HEK293 (cell line): ENCODE results near the gene DEFB128.
A peak's percentile ranks its signal among the peaks of the same experiment; 100 is the strongest.

Source experiments
- CTCF ChIA-PET: fragments of 350-600 bp; formaldehyde crosslinking; extraction: SDS; loops from one replicate; lab custom pipeline; 2021; ENCODE audit warnings: antibody characterized with exemption; lab: Yijun Ruan, JAX
- POLR2A ChIA-PET: fragments of 300-600 bp; formaldehyde crosslinking; extraction: SDS; loops from one replicate; lab custom pipeline; 2020; ENCODE audit warnings: antibody characterized with exemption, inconsistent platforms; lab: Yijun Ruan, JAX
- H3K27ac ChIP-seq: fragments of 200-500 bp; sonication (Bioruptor generic); 2 replicates; pipeline ENCODE4 v1.5.1; 2014; ENCODE audit warnings: low read depth, low read length, control low read depth, inconsistent platforms; ENCODE audit errors: extremely low read depth
- H3K36me3 ChIP-seq, 2 experiments: fragments of 200-500 bp in 1 of 2; sonication (Bioruptor generic) in 1 of 2; 1 replicate in 1 of 2; 2 replicates in 1 of 2; pipeline ENCODE4 v1.5.1; 2014 to 2017; ENCODE audit warnings: inconsistent platforms in 2 of 2, low read length in 2 of 2; ENCODE audit not compliant: control insufficient read depth in 2 of 2, insufficient read depth in 1 of 2
- H3K4me1 ChIP-seq: fragments of 200-500 bp; sonication (Bioruptor generic); 2 replicates; pipeline ENCODE4 v1.5.1; 2014; ENCODE audit warnings: mild to moderate bottlenecking, low read length, inconsistent platforms; ENCODE audit not compliant: control insufficient read depth, insufficient read depth
- H3K4me3 ChIP-seq: 2 replicates; pipeline ENCODE4 v1.5.1; 2011; ENCODE audit warnings: low read depth, mild to moderate bottlenecking, control low read depth, low read length, moderate library complexity
- H3K9me3 ChIP-seq: fragments of 200-500 bp; sonication (Bioruptor generic); 2 replicates; pipeline ENCODE4 v1.5.1; 2014; ENCODE audit warnings: low read depth, low read length, inconsistent platforms; ENCODE audit not compliant: control insufficient read depth, insufficient read depth
- ATF2 ChIP-seq: fragments of 450-650 bp; formaldehyde crosslinking; IDR thresholded peaks from 2 replicates; pipeline ENCODE4 v1.5.1; 2016; ENCODE audit warnings: missing biosample characterization, missing genetic modification characterization, low read depth
- BCL11B ChIP-seq: fragments of 450-650 bp; formaldehyde crosslinking; IDR thresholded peaks from 2 replicates; pipeline ENCODE4 v1.5.1; 2016; ENCODE audit warnings: low read depth, missing biosample characterization, missing genetic modification characterization
- MYNN ChIP-seq: fragments of 450-650 bp; formaldehyde crosslinking; IDR thresholded peaks from 2 replicates; pipeline ENCODE4 v1.5.1; 2016; ENCODE audit warnings: missing biosample characterization, missing genetic modification characterization, borderline replicate concordance
- PRDM2 ChIP-seq: fragments of 450-650 bp; formaldehyde crosslinking; IDR thresholded peaks from 2 replicates; pipeline ENCODE4 v1.5.1; 2016; ENCODE audit warnings: missing biosample characterization, missing genetic modification characterization, borderline replicate concordance
- RBAK ChIP-seq: fragments of 450-650 bp; formaldehyde crosslinking; IDR thresholded peaks from 2 replicates; pipeline ENCODE4 v1.5.1; 2016; ENCODE audit warnings: missing biosample characterization, missing genetic modification characterization
- SP3 ChIP-seq: fragments of 450-650 bp; formaldehyde crosslinking; IDR thresholded peaks from 2 replicates; pipeline ENCODE4 v1.5.1; 2016; ENCODE audit warnings: missing biosample characterization, missing genetic modification characterization
- TCF7L2 ChIP-seq: IDR thresholded peaks from 2 replicates; pipeline ENCODE4 v1.6.1; 2011; ENCODE audit warnings: low read depth, mild to moderate bottlenecking, inconsistent platforms, low read length, moderate library complexity, borderline replicate concordance
- ZBTB6 ChIP-seq: fragments of 450-650 bp; formaldehyde crosslinking; IDR thresholded peaks from 2 replicates; pipeline ENCODE4 v1.5.1; 2017; ENCODE audit warnings: missing biosample characterization, missing genetic modification characterization
- ZNF146 ChIP-seq: fragments of 450-650 bp; formaldehyde crosslinking; IDR thresholded peaks from 2 replicates; pipeline ENCODE4 v1.5.1; 2016; ENCODE audit warnings: missing biosample characterization, missing genetic modification characterization
- ZNF202 ChIP-seq: fragments of 450-650 bp; formaldehyde crosslinking; IDR thresholded peaks from 2 replicates; pipeline ENCODE4 v1.5.1; 2016; ENCODE audit warnings: missing biosample characterization, missing genetic modification characterization, borderline replicate concordance
- ZNF266 ChIP-seq: fragments of 450-650 bp; formaldehyde crosslinking; IDR thresholded peaks from 2 replicates; pipeline ENCODE4 v1.5.1; 2016; ENCODE audit warnings: missing biosample characterization, missing genetic modification characterization, low read depth
- ZNF521 ChIP-seq: fragments of 450-650 bp; formaldehyde crosslinking; IDR thresholded peaks from 2 replicates; pipeline ENCODE4 v1.5.1; 2017; ENCODE audit warnings: missing biosample characterization, mild to moderate bottlenecking, missing genetic modification characterization
- ZNF692 ChIP-seq: fragments of 450-650 bp; formaldehyde crosslinking; IDR thresholded peaks from 2 replicates; pipeline ENCODE4 v1.5.1; 2016; ENCODE audit warnings: missing biosample characterization, missing genetic modification characterization
- ZSCAN30 ChIP-seq: fragments of 450-650 bp; IDR thresholded peaks from 2 replicates; pipeline ENCODE4 v1.5.1; 2018; ENCODE audit warnings: missing biosample characterization, mild to moderate bottlenecking, missing genetic modification characterization, moderate library complexity

The DEFB128 gene

GRCh38 chr20:198225-198624, 8.7 kb upstream of the DEFB128 start:
- Histone ChIP-seq H3K27ac (no peak overlapping the region), H3K9me3 (no peaks in the 10 kb centered on the region), H3K4me1 (no peaks in the 10 kb centered on the region), H3K36me3 (no peaks in the 10 kb centered on the region), H3K4me3 (no peak overlapping the region)
- TF ChIP-seq ZNF692 (tag by site-specific recombination) (no peak), RBAK (tag by site-specific recombination) (no peak), ZBTB6 (tag by site-specific recombination) (no peak), ZNF202 (tag by site-specific recombination) (no peak), MYNN (tag by site-specific recombination) (no peak), ZNF146 (tag by site-specific recombination) (peak; percentile 87), ZNF521 (tag by site-specific recombination) (no peak), ZNF266 (tag by site-specific recombination) (no peak), BCL11B (no peak)
- POLR2A ChIA-PET = no interaction called here
- CTCF ChIA-PET = interaction anchor here (0.6 kb wide), 1 partner anchor 125 kb away, joined by 6 read pairs; no protein-coding TSS in a partner anchor

GRCh38 chr20:187733-188132, 1.8 kb downstream of the DEFB128 start:
- H3K27ac ChIP-seq = no peak overlapping the region
- CTCF ChIA-PET = interaction anchor here (1.0 kb wide), 1 partner anchor 32 kb away, joined by 3 read pairs; no protein-coding TSS in a partner anchor
- no peaks in the 10 kb centered on the region for H3K4me1 ChIP-seq
- no peak overlapping the region for H3K4me3 ChIP-seq
- H3K9me3 ChIP-seq = peaks cover 3% of the 10 kb centered on the region
- H3K36me3 ChIP-seq = no peaks in the 10 kb centered on the region
- TF ChIP-seq ATF2 (tag by site-specific recombination) (0 out of 2 replicates have a peak, but pooled peaks have one; percentile 15), TCF7L2 (no peak)
- POLR2A ChIA-PET = no interaction called here

- no peak overlapping the region for H3K4me3 ChIP-seq
- POLR2A ChIA-PET = no interaction called here
- no peak for TF ChIP-seq ZSCAN30 (tag by site-specific recombination)
- no peak for TF ChIP-seq SP3
- no peak for TF ChIP-seq PRDM2 (tag by site-specific recombination)
- 0 out of 2 replicates have a peak, but pooled peaks have one; percentile 31 for TF ChIP-seq ATF2 (tag by site-specific recombination)
- TF ChIP-seq, all 188 proteins: peak for 1
- no peaks in the 10 kb centered on the region for H3K36me3 ChIP-seq
- peaks cover 3% of the 10 kb centered on the region for H3K9me3 ChIP-seq
- no peak overlapping the region for H3K27ac ChIP-seq
- CTCF ChIA-PET = no interaction called here
- H3K4me1 ChIP-seq = no peaks in the 10 kb centered on the region
Observed at GRCh38 chr20:184288-184687, 5.2 kb downstream of the DEFB128 start.
